LNCaP clone FGC (cell line): ENCODE results near the gene MINDY4B.

Source experiments
- DNase-seq: peaks from one replicate; pipeline ENCODE4 v3.0.0-alpha.2; 2011; ENCODE audit warnings: low read depth
- H3K4me3 ChIP-seq: 2 replicates; pipeline ENCODE4 v1.5.1; 2011; ENCODE audit warnings: mild to moderate bottlenecking, low read depth, low read length, control low read depth
- TF ChIP-seq, protein P1 (sequence below): IDR thresholded peaks from 2 replicates; pipeline ENCODE4 v1.5.1; 2012; ENCODE audit warnings: mild to moderate bottlenecking; ENCODE audit not compliant: control insufficient read depth, insufficient read depth; ENCODE audit errors: extremely low read depth

MINDY4B gene

DNA sequence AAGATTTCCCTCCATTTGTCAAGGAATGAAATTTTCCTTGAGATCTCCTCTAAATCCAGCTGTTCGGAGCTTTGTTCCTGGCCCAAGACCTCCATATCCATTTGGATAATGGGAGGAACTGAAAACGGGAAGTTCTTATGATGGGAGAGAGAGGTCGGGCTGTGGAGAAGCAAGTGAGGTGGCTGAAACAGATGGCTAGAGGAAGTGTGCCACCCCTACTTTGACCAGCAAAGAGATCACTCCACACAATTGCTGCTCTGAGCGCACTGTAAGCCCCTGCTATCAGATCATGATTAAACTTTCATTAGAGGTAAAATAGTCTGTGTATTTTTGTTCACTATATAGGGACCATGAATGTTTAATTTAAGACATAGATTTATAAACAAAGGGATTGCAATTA, at the start of gene MINDY4B:
Gene MINDY4B, minus strand, starts transcription at position 101 of the 400 bp plus-strand sequence. Its CDS starts 0 bp downstream, at position 101.
- DNase-seq, result no peak
- H3K4me3 ChIP-seq, result no peak within 1 kb of the TSS
- TF ChIP-seq, protein P1, sequence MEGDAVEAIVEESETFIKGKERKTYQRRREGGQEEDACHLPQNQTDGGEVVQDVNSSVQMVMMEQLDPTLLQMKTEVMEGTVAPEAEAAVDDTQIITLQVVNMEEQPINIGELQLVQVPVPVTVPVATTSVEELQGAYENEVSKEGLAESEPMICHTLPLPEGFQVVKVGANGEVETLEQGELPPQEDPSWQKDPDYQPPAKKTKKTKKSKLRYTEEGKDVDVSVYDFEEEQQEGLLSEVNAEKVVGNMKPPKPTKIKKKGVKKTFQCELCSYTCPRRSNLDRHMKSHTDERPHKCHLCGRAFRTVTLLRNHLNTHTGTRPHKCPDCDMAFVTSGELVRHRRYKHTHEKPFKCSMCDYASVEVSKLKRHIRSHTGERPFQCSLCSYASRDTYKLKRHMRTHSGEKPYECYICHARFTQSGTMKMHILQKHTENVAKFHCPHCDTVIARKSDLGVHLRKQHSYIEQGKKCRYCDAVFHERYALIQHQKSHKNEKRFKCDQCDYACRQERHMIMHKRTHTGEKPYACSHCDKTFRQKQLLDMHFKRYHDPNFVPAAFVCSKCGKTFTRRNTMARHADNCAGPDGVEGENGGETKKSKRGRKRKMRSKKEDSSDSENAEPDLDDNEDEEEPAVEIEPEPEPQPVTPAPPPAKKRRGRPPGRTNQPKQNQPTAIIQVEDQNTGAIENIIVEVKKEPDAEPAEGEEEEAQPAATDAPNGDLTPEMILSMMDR, result no peak

DNA sequence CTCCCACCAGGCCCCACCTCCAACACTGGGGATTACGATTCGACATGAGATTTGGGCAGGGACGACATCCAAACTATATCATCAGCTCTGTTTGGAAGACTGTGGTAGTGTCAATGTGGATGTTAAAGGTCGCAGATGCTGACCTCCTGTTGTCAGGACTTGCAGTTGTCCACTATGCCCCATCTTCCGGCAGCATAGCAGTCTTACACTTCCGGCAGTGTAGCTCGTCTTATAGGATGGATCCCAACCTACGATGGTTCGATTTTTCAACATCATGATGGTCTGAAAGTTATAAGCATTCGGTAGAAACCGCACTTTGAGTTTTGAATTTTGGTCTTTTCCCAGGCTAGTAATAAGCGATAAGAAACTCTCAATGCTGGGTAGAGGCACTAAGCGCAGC, 46.7 kb upstream of the MINDY4B start:
- H3K4me3 ChIP-seq, result no peak overlapping the region
- TF ChIP-seq, protein P1, result no peak
- no peak for DNase-seq

DNA sequence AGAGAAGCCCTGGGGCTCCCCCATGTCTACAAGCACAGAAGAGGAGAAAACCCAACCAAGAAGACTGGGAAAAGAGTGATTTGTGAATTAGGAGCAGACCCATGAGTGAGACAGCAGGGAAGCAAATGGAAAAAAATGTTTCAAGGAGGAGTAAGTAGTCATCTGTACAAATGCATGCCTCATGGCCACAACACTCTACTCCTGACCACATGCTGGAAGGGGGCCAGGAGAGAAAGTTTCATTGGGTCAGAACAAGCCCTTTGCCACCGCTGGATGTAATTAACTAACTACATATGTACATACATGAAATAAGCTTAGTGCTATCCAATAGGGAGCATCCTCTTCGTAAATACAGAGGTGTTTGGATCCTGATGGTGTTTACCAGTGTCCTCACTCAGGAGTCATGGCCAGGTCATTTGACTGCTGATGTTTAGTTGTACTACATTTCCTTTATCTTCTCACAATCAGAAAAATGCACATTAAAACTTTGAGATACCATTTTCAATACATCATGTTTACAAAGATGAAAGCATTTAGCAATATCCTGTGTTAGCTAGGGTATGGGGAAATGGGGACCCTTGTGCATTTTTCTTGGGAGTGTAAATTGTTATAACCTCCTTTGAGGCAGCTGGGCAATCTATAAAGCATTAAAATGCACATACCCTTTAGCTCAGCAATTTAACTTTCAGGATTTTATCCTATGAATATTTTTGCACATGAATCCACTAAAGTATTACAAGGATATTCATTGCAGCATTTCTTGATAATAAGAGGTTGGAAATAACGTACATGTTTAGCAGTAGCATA, 40.2 kb upstream of the MINDY4B start:
- TF ChIP-seq, protein P1, result no peak
- DNase-seq, result no peak
- H3K4me3 ChIP-seq, result no peak overlapping the region

DNA sequence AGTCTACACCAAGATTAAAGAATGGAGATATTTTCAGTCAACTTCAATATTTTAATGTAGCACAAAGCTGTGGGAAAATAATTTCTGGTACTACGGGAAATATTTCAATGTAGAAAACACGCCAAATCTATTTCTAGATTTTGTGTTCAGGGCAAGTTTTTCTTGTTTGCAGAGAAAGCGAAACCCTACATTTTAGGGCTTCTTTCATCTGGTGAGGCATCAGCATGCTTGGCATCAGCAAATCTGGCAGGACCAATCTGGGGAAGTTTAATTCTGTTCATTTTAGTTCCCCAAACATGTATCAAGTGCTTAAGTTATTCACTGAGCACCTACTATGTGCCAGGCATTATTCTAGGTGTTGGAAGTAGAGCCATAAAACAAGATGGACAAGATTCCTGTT, 37.0 kb upstream of the MINDY4B start:
- TF ChIP-seq, protein P1, result no peak
- H3K4me3 ChIP-seq, result no peak overlapping the region
- no peak for DNase-seq

DNA sequence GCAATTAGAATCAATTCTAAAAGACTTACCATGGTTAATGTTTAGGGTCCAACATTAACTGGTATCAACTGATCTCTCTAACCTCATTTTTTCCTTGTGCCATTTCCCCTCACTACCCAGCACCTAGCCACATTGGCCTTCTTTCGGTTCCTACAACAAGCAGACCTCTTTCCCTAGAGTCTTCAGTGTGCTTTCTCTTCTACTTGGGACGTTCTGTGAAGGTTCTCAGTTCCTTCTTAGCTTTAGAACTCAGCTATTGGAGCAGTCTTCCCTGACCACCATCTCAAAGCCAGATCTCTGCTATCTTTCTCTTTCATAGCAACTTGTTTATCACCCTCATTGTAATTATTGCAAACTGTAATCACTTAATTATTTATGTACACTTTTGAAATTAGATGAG, 31.5 kb upstream of the MINDY4B start:
- TF ChIP-seq, protein P1, result no peak
- no peak overlapping the region for H3K4me3 ChIP-seq
- DNase-seq, result no peak

DNA sequence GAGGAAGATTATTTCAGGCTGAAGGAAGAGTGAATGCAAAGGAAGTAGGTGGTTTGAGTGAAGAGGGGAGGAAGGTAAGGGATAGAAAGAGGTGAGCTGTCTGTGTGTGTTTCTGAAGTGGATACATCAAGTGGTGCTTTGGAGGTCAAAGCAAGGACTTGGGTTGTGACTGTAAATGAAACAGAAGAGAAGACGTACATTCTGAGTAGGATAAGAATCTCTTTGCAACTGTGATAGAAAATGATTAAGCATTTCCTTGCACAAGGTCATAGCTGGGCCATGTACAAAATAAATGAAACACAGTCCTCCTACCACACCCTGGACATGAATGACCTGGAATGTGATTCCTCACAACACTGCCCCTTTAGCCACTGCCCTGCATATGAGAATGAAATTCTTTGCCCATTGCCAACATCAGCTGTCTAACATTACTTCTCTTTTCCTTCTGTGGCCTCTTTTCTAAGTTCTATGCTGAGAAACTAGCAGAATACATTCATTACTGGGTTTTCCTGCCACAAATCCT, 28.3 kb upstream of the MINDY4B start:
- DNase-seq, result no peak
- H3K4me3 ChIP-seq, result no peak overlapping the region
- TF ChIP-seq, protein P1, result no peak

DNA sequence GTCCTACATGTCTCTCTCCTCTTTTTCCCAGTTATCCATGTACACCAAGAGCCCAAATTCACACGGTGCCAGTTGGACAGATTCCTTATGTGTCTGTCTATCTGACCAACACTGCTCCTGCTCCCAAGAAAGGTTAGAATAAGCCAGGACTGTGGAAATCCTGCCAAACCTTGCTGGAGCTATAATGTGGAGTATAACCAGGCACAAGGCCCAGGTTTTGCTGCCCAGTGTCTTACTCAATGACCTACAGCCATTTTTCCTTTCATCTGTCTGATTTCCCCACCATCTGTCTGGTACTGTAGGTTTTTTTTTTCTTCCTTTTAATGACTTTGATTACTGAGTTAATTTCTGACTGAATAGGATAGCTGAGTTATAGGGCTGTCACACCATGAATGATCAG, 26.5 kb upstream of the MINDY4B start:
- H3K4me3 ChIP-seq, result no peak overlapping the region
- no peak for DNase-seq
- TF ChIP-seq, protein P1, result no peak
